Stimulated activated CD4-positive, alpha-beta T cell treated with anti-CD3 and anti-CD28 coated beads, Interleukin-12 subunit alpha, Interleukin-12 subunit beta, amount 100 ng/mL, for 4 hours (primary cell): Measurements from ENCODE around the gene PINLYP.
"Not testable (repeated sequence)": the region's sequence is repeated elsewhere in the genome, so short reads cannot be mapped to it uniquely, and the experiment has no call there.

Experiments used
- DNase-seq: peaks from one replicate; pipeline ENCODE4 v3.0.0-alpha.2; 2020

PINLYP gene

GRCh38 chr19:43584484-43584883 lies 8.9 kb downstream of the PINLYP start:
- DNase-seq = no peak

- DNase-seq = no peak
Observed at GRCh38 chr19:43586346-43586745, 10.7 kb downstream of the PINLYP start.

- DNase-seq = not testable (repeated sequence)
Observed at GRCh38 chr19:43587029-43587428, 11.4 kb downstream of the PINLYP start.

GRCh38 chr19:43589277-43589676 lies 13.7 kb downstream of the PINLYP start:
- DNase-seq = no peak

GRCh38 chr19:43589678-43590077 lies 14.1 kb downstream of the PINLYP start:
- no peak for DNase-seq

- DNase-seq = no peak
Observed at GRCh38 chr19:43591904-43592772, 16.5 kb downstream of the PINLYP start.

GRCh38 chr19:43592800-43593350 lies 17.3 kb downstream of the PINLYP start:
- DNase-seq = no peak

GRCh38 chr19:43594081-43594697 lies 18.6 kb downstream of the PINLYP start:
- no peak for DNase-seq

GRCh38 chr19:43594710-43595604 lies 19.4 kb downstream of the PINLYP start:
- peak; percentile 67 for DNase-seq

- no peak for DNase-seq
Observed at GRCh38 chr19:43595605-43595998, 20.0 kb downstream of the PINLYP start.

- DNase-seq = peak; percentile 100
Observed at GRCh38 chr19:43595999-43596841, 20.6 kb downstream of the PINLYP start, which contains the start of the genes IRGQ and ZNF576. IRGQ (minus strand) TSS chr19:43596134; CDS start chr19:43595338, 796 bp downstream. ZNF576 (plus strand) TSS chr19:43596595; CDS start chr19:43597109, 514 bp downstream.

- no peak for DNase-seq
Observed at GRCh38 chr19:43596842-43597461, 21.4 kb downstream of the PINLYP start.

- DNase-seq = no peak
Observed at GRCh38 chr19:43597876-43598275, 22.3 kb downstream of the PINLYP start.

GRCh38 chr19:43598445-43599240 lies 23.0 kb downstream of the PINLYP start:
- DNase-seq = no peak

- DNase-seq = no peak
Observed at GRCh38 chr19:43599635-43600295, 24.2 kb downstream of the PINLYP start.

GRCh38 chr19:43600326-43600725 lies 24.7 kb downstream of the PINLYP start:
- DNase-seq = not testable (repeated sequence)

- DNase-seq = no peak
Observed at GRCh38 chr19:43605875-43606568, 30.4 kb downstream of the PINLYP start.

- DNase-seq = no peak
Observed at GRCh38 chr19:43606569-43607229, 31.1 kb downstream of the PINLYP start.
